C4-2B (cell line): ENCODE data around the gene SMARCAL1.

Source experiments
- H3K27ac ChIP-seq: fragments of 450-650 bp; 2 replicates; pipeline ENCODE4 v1.5.1; 2017
- ZFX ChIP-seq: fragments of 450-650 bp; IDR thresholded peaks from 2 replicates; pipeline ENCODE4 v1.6.1; 2017
- TF ChIP-seq, protein P1 (sequence below): fragments of 450-650 bp; conservative IDR thresholded peaks from 2 replicates; pipeline ENCODE4 v1.5.1; 2017; ENCODE audit warnings: mild to moderate bottlenecking

SMARCAL1 gene

GRCh38 chr2:216424274-216424673 lies 12.0 kb downstream of the SMARCAL1 start:
- no peak overlapping the region for H3K27ac ChIP-seq
- no peak for TF ChIP-seq ZFX
- TF ChIP-seq, protein P1, sequence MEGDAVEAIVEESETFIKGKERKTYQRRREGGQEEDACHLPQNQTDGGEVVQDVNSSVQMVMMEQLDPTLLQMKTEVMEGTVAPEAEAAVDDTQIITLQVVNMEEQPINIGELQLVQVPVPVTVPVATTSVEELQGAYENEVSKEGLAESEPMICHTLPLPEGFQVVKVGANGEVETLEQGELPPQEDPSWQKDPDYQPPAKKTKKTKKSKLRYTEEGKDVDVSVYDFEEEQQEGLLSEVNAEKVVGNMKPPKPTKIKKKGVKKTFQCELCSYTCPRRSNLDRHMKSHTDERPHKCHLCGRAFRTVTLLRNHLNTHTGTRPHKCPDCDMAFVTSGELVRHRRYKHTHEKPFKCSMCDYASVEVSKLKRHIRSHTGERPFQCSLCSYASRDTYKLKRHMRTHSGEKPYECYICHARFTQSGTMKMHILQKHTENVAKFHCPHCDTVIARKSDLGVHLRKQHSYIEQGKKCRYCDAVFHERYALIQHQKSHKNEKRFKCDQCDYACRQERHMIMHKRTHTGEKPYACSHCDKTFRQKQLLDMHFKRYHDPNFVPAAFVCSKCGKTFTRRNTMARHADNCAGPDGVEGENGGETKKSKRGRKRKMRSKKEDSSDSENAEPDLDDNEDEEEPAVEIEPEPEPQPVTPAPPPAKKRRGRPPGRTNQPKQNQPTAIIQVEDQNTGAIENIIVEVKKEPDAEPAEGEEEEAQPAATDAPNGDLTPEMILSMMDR, result no peak

GRCh38 chr2:216425008-216425787 lies 12.9 kb downstream of the SMARCAL1 start:
- H3K27ac ChIP-seq, result no peak overlapping the region
- TF ChIP-seq, protein P1, result no peak
- no peak for TF ChIP-seq ZFX

DNA sequence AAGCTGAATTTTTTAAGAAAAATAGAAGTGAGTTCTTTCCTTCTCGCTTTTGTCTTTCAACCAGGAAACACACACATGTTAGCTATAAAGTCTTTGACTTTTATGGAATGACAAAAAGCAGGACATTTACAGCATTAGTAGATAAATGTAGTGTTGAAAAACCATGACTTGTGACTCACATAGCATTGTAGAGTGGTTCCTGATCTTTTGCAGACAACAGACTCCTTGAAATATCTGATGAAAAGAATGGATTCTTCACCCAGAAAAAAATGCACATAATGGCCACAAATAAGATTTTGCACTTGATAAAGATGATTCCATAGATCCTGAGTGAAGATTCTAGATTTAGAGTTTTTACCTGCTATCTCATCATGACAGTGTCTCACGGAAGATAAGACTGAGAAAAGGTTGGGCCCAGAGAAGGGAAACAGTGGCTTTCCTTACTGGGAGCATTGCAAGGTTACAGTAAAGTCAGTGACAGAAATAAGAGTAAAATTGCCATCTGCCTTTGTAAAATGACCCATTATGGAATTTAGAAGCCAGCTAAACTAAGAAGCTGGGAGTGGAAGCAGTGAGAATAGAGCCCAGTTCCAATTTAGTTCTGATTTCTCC lies 14.0 kb downstream of the SMARCAL1 start:
- TF ChIP-seq, protein P1, result no peak

GRCh38 chr2:216426938-216427337 lies 14.7 kb downstream of the SMARCAL1 start:
- no peak overlapping the region for H3K27ac ChIP-seq
- TF ChIP-seq ZFX, result no peak
- TF ChIP-seq, protein P1, result no peak

More for the DNA sequence above, 14.0 kb downstream of the SMARCAL1 start:
- H3K27ac ChIP-seq, result no peak overlapping the region

DNA sequence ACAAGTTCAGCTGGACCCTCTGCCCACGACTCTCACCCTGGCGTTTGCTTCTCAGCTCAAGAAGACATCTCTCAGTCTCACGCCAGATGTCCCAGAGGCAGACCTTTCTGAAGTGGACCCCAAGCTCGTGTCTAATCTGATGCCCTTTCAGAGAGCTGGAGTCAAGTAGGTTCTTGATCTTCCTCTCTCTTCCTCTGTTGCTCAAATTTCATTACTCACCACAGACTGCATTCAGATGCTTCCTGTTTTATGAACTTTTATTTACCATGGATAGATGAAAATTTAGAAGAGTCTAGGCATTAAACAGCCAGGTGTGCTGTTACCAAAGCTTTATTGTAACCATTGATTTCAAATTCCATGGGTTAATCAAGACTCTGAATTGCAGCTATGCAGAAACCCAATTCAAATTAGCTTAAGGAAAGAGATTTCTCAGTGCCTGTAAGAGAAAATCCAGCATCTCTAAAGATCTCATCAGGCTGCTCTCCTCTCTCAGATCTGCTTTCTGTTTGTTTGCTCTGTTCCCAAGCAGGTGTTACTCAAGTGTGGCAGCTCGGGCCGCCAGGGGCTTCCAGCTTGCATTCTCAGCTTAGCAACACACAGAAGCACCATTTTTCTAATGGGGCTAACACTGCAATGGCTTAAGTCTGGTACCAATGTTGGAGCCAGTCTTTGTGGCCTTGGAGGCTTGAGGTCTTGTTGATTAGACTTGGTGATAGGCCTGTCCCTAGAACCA lies 16.5 kb downstream of the SMARCAL1 start:
- TF ChIP-seq, protein P1, result no peak
- no peak for TF ChIP-seq ZFX
- no peak overlapping the region for H3K27ac ChIP-seq

GRCh38 chr2:216429428-216429827 lies 17.1 kb downstream of the SMARCAL1 start:
- no peak overlapping the region for H3K27ac ChIP-seq
- TF ChIP-seq, protein P1, result no peak
- TF ChIP-seq ZFX, result no peak
